ENCODE results near the gene OTOS. TPM values are rescaled to one million over a fixed set of nuclear protein-coding genes. Genes with fewer than 3 reads are reported as not detected.

OTOS gene
- total and polyA plus RNA-seq, 2 of the 13 experiments (the other 11 are each of a cell fraction or from before 2014, with no cell fraction given), result not detected

DNA sequence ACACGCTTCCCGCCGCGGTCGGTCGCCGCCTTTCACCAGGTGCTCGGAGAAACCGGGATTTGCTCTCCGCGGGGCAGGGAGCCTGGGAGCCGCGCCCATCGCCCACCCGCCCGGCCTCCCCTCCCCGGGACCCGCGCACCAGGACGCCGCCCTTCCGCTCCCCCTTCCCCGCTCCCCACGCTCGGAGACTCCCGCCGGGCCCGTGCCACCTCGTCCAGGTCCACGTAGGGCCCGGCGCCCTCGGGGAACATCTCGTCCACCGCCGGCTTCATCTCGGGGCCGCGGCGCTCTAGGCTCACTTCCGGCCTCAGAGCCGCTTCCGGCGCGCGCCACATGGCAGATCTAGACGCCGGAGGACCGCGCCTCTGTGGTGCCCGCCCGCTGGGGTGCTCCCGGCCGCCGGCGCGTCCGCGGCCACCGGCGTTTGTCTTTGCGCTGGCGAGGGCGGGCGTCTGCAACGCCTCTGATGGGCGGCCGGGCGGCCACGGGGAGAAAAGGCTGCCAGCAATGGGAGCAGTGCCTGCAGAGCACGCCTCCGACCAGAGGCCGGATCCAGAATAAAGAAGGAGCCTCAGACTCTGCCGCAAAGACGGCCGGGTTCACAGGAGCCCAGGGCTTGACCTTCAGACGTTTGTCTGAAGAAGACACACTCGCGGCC, 4.3 kb downstream of the OTOS start, which contains the start of gene COPS9 (continued):
- TF ChIP-seq, protein P1, sequence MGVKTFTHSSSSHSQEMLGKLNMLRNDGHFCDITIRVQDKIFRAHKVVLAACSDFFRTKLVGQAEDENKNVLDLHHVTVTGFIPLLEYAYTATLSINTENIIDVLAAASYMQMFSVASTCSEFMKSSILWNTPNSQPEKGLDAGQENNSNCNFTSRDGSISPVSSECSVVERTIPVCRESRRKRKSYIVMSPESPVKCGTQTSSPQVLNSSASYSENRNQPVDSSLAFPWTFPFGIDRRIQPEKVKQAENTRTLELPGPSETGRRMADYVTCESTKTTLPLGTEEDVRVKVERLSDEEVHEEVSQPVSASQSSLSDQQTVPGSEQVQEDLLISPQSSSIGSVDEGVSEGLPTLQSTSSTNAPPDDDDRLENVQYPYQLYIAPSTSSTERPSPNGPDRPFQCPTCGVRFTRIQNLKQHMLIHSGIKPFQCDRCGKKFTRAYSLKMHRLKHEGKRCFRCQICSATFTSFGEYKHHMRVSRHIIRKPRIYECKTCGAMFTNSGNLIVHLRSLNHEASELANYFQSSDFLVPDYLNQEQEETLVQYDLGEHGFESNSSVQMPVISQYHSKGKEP (CRISPR knock-in tag; IDR thresholded peaks at IDR 0.05), result no peak
- TF ChIP-seq HOXA3 (CRISPR knock-in tag; IDR thresholded peaks at IDR 0.05) (peak; percentile 83), RXRB (CRISPR knock-in tag; IDR thresholded peaks at IDR 0.05; ENCODE audit: borderline replicate concordance) (peak; percentile 39; the same call in 1 of the 2 replicates), TSC22D2 (CRISPR knock-in tag; IDR thresholded peaks at IDR 0.05; ENCODE audit: borderline replicate concordance) (no peak), ZNF605 (CRISPR knock-in tag; IDR thresholded peaks at IDR 0.05) (0 out of 2 replicates have a peak, but pooled peaks have one; percentile 2), CBX1 (IDR thresholded peaks at IDR 0.05; ENCODE audit: low read depth) (peak; percentile 87), ZNF34 (CRISPR knock-in tag; IDR thresholded peaks at IDR 0.05; ENCODE audit: borderline replicate concordance) (0 out of 2 replicates have a peak, but pooled peaks have one; percentile 69), ZNF614 (CRISPR knock-in tag; IDR thresholded peaks at IDR 0.05; ENCODE audit: borderline replicate concordance) (no peak), ELF3 (CRISPR knock-in tag; IDR thresholded peaks at IDR 0.05) (no peak; the same call in 1 of the 2 replicates), ZNF296 (CRISPR knock-in tag; conservative IDR thresholded peaks at IDR 0.05) (no peak), REPIN1 (CRISPR knock-in tag; IDR thresholded peaks at IDR 0.05; ENCODE audit: borderline replicate concordance, low read depth) (peak; percentile 92), GLI4 (CRISPR knock-in tag; IDR thresholded peaks at IDR 0.05; ENCODE audit: borderline replicate concordance) (peak; percentile 73; the same call in 1 of the 2 replicates)
- TF ChIP-seq, protein P2, sequence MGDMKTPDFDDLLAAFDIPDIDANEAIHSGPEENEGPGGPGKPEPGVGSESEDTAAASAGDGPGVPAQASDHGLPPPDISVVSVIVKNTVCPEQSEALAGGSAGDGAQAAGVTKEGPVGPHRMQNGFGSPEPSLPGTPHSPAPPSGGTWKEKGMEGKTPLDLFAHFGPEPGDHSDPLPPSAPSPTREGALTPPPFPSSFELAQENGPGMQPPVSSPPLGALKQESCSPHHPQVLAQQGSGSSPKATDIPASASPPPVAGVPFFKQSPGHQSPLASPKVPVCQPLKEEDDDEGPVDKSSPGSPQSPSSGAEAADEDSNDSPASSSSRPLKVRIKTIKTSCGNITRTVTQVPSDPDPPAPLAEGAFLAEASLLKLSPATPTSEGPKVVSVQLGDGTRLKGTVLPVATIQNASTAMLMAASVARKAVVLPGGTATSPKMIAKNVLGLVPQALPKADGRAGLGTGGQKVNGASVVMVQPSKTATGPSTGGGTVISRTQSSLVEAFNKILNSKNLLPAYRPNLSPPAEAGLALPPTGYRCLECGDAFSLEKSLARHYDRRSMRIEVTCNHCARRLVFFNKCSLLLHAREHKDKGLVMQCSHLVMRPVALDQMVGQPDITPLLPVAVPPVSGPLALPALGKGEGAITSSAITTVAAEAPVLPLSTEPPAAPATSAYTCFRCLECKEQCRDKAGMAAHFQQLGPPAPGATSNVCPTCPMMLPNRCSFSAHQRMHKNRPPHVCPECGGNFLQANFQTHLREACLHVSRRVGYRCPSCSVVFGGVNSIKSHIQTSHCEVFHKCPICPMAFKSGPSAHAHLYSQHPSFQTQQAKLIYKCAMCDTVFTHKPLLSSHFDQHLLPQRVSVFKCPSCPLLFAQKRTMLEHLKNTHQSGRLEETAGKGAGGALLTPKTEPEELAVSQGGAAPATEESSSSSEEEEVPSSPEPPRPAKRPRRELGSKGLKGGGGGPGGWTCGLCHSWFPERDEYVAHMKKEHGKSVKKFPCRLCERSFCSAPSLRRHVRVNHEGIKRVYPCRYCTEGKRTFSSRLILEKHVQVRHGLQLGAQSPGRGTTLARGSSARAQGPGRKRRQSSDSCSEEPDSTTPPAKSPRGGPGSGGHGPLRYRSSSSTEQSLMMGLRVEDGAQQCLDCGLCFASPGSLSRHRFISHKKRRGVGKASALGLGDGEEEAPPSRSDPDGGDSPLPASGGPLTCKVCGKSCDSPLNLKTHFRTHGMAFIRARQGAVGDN (CRISPR knock-in tag; IDR thresholded peaks at IDR 0.05), result peak; percentile 89
- TF ChIP-seq, protein P3, sequence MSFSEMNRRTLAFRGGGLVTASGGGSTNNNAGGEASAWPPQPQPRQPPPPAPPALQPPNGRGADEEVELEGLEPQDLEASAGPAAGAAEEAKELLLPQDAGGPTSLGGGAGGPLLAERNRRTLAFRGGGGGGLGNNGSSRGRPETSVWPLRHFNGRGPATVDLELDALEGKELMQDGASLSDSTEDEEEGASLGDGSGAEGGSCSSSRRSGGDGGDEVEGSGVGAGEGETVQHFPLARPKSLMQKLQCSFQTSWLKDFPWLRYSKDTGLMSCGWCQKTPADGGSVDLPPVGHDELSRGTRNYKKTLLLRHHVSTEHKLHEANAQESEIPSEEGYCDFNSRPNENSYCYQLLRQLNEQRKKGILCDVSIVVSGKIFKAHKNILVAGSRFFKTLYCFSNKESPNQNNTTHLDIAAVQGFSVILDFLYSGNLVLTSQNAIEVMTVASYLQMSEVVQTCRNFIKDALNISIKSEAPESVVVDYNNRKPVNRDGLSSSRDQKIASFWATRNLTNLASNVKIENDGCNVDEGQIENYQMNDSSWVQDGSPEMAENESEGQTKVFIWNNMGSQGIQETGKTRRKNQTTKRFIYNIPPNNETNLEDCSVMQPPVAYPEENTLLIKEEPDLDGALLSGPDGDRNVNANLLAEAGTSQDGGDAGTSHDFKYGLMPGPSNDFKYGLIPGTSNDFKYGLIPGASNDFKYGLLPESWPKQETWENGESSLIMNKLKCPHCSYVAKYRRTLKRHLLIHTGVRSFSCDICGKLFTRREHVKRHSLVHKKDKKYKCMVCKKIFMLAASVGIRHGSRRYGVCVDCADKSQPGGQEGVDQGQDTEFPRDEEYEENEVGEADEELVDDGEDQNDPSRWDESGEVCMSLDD (CRISPR knock-in tag; IDR thresholded peaks at IDR 0.05; ENCODE audit: borderline replicate concordance), result peak; percentile 69; the same call in 1 of the 2 replicates
- TF ChIP-seq, protein P4, sequence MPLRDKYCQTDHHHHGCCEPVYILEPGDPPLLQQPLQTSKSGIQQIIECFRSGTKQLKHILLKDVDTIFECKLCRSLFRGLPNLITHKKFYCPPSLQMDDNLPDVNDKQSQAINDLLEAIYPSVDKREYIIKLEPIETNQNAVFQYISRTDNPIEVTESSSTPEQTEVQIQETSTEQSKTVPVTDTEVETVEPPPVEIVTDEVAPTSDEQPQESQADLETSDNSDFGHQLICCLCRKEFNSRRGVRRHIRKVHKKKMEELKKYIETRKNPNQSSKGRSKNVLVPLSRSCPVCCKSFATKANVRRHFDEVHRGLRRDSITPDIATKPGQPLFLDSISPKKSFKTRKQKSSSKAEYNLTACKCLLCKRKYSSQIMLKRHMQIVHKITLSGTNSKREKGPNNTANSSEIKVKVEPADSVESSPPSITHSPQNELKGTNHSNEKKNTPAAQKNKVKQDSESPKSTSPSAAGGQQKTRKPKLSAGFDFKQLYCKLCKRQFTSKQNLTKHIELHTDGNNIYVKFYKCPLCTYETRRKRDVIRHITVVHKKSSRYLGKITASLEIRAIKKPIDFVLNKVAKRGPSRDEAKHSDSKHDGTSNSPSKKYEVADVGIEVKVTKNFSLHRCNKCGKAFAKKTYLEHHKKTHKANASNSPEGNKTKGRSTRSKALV (CRISPR knock-in tag; IDR thresholded peaks at IDR 0.05), result peak; percentile 79; the same call in 1 of the 2 replicates
- TF ChIP-seq, protein P5, sequence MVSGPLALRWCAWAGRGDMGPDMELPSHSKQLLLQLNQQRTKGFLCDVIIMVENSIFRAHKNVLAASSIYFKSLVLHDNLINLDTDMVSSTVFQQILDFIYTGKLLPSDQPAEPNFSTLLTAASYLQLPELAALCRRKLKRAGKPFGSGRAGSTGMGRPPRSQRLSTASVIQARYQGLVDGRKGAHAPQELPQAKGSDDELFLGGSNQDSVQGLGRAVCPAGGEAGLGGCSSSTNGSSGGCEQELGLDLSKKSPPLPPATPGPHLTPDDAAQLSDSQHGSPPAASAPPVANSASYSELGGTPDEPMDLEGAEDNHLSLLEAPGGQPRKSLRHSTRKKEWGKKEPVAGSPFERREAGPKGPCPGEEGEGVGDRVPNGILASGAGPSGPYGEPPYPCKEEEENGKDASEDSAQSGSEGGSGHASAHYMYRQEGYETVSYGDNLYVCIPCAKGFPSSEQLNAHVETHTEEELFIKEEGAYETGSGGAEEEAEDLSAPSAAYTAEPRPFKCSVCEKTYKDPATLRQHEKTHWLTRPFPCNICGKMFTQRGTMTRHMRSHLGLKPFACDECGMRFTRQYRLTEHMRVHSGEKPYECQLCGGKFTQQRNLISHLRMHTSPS (CRISPR knock-in tag; IDR thresholded peaks at IDR 0.05; ENCODE audit: low read depth), result no peak
